ENCODE results near the gene ALAS1.
"Not testable (repeated sequence)": the region's sequence is repeated elsewhere in the genome, so short reads cannot be mapped to it uniquely, and the experiment has no call there.

Gene ALAS1

DNA sequence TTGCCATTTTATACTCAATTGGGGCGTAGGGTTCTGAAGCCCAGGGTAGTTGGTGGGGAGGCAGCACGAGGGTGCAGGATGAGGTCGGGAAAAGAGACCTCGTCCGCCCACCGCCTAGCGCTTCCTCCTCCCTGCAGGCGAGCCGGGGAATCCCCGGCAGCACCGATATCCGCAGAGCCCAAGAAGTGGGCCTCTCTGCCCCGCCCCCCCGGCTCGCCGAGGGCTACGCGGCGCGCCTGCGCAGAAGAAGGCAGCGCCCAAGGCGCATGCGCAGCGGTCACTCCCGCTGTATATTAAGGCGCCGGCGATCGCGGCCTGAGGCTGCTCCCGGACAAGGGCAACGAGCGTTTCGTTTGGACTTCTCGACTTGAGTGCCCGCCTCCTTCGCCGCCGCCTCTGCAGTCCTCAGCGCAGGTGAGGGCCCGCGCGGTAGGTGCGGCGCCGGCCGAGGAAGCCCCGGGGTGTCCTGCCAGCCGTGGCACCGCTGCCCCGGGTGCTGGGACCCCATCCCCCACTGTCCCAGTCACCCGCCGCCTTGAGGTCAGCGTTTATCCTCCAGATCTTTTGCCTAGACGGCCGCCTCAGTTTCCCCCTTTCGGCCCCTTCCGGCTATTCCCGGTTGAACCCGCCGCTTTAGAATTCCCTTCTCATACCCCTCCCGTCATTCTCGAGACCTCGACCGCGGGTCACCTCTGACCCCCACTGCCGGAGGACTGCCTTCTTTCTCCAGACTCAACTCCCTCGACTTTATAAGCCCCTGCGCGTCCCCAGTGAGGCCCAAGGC, at the start of gene ALAS1:
Gene ALAS1, plus strand, starts transcription at position 319 of the 784 bp plus-strand sequence. CDS start 1,082 bp downstream, outside the sequence.
- DNase-seq (ENCODE audit: low spot score), result peak; percentile 97

DNA sequence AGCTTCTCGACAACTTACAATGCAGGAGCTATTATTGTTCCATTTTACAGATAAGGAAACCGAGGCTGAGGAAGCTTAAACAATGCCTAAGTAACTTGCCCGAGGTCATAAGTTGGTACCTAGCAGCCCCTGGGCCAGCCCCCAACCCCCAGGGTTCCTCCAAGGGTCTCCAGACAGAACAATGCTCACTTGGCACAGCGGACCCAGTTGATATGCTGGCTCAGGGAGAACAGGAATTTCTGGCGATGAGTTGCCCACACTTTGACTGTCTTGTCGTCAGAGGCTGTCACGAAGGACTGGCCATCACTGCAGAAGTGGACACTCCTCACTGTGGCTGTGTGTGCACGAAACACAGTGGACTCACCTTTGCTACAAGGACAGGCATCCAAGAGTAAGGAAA, 48.9 kb upstream of the ALAS1 start:
- no peak for DNase-seq (ENCODE audit: low spot score)

DNA sequence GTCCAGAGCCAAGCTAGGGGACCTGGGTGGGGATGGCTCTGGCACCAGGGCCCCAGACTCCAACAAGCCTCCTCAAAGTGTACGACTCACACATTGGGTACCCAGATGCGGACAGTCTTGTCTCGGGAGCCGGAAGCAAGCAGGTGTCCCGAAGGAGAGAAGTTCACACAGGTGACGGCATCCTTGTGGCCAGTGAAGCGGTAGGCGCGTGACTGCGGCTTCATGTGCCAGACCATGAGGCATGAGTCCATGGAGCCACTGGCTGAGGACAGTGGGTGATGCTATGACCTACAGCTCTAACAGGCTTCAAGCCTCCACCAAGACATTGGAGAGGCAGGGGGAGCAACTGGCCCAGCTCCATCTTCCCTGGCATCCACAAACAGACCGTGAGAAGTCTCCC, 48.2 kb upstream of the ALAS1 start:
- DNase-seq (ENCODE audit: low spot score), result no peak

DNA sequence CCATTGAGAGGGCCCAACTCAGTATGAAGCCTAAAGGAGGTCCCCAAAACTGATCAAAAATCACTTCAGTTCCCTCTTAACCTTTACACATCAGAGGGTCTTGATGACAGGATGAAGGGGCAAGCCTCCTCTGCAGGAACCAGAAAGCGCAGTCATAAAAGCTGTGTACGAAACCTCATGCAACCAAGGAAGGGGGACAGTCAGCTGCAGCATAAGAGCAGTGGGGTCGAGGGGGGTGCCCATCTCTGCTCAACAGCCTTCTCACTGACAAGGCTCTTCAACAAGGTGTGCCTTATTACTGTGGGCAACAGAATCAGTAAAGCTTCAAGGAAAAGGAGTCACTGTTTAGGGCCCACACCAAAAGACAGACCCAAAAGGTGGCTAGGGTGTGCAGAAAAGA, 47.6 kb upstream of the ALAS1 start:
- DNase-seq (ENCODE audit: low spot score), result no peak

DNA sequence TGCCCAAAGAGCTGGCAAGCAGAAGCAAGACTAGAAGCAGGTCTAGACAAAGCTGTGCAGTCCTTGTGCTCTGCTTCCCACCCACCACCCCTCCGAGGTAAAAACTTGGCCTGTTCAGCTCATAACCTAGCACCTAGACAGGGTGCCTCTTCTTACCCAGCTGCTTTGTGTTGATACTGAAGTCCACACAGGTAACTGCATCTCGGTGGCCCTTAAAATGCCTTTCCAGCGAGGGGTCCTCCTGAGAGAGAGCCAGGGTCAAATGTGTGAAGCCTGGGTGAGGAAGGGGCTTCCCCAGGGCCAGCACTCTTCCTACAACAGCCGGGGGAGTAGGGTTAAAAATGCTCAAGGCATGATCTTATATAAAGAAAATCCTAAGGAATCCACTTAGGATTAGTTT, 47.1 kb upstream of the ALAS1 start:
- no peak for DNase-seq (ENCODE audit: low spot score)

DNA sequence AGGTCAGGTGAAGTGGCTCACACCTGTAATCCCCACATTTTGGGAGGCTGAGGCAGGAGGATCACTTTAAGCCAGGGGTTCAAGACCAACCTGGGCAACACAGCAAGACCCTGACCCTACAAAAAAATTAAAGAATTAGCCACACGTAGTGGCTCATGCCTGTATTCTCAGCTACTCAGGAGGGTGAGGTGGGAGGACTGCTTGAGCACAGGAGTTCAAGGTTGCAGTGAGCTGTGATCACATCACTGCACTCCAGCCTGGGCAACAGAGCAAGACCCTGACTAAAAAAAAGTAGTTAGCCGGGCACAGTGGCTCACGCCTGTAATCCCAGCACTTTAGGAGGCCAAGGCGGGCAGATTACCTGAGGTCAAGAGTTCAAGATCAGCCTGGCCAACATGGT, 46.0 kb upstream of the ALAS1 start:
- not testable (repeated sequence) for DNase-seq (ENCODE audit: low spot score)

DNA sequence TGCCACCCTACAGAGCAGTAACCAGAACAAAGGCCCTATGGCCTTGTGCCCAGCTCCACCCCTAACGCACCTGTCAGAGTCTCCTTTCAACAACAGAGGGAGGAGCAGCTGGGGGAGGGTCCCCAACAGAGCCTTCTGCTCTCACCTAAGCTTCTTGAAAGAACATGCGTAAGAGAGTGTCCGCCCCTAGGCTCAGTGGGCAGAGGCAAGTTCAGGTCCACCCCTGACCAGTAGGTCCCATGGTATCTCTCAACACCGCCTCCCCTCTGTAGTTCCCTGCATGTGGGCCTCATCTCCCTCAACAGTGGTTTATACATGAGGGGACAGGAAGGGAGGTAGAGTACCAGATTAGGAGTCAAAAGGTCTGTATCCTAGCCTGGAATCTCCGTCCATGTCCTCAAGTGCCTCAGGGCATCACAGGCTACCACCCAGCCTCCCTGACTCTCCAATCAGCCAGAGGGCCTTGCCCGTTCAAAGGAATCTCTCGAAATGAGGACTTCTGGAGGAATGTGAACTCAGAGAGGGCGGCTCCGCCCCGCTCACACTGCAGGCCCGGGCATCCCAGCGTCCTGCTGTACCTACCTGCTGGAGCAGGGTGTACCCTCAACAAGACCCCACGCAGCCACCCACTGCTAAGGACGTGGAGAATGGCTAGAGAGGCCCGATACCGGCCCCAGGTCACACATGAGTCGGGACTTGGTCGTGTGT, 44.4 kb upstream of the ALAS1 start:
- peak; percentile 15 for DNase-seq (ENCODE audit: low spot score)

DNA sequence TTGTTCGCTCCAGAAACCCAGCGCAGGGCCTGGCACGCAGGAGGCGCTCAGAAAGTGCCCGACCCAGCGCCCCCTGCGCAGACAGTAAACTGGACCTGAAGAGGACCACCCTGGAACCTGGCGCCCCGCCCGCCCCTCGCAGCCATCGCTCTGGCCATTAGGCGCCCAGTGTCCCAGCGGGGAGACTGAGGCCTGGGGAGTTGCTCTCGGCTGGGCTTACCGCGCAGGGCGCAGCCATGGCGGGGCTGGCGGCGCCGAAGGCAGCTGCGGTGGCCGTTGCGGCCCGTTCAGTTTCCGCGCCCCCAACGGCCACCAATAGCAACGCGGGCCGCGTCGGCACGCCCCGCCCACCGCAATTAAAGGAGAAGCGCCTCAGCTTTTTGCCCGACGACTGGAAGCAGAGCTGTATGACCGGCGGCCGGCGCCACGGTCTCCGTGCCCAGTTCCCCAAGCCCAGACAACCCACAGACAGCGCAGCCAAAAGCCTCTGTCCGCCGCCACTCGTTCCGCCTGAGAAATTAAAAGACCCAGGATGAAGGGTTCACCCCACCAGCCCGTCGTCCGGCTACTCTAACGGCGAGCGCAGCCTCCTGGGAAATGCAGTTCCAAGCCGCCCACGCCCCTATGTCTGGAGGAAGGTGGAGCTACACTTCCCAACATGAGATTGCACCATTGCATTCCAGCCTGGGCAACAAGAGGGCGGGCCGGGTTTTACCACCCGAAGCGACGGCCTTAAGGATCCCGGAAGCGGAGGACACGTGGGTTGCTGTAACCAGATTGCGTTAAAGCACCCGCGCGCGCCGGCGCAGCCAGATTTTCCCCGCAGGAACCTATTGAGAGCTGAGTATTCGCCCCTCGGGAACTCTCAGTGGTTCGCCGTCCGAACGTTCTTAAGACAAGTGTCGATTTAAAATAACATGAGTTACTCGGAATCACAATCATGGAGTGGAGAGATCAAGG, 43.5 kb upstream of the ALAS1 start, which contains the start of gene POC1A:
Gene POC1A, minus strand, starts transcription at position 289 of the 960 bp plus-strand sequence. Its CDS starts 51 bp downstream, at position 238.
- peak; percentile 90 for DNase-seq (ENCODE audit: low spot score)

DNA sequence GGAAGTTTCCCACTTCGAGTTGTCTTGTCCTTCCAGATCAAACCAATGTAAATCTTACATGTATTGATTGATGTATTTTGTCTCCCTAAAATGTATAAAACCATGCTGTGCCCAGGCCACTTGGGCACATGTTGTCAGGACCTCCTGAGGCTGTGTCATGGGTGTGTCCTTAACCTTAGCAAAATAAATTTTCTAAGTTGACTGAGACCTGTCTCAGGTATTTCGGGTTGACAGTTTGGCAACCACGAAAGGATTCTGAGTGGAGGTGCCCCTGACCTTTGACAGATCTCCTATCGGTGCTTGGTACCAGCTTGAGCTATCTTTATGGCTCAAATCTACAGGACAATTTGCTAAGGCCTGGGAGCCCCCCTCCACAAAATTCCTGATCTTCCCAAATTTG, 42.0 kb upstream of the ALAS1 start:
- DNase-seq (ENCODE audit: low spot score), result no peak

DNA sequence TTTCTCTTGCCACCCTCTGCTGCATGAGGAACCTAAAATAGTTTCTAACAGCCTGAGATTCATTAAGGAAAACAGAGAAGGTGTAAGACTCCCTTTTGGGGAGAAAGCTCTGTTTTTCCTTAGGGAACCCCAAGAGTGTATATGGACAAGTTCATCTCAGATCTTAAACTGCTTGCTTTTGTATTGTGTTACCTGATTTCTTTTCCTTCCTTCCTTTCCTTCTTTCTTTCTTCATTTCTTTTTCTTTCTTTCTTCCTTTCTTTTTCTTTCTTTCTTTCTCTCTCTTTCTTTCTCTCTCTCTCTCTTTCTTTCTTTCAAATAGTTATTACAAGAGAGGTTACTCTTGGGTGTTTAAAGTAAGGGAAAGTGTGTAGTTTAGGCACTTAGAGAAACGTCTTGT, 38.5 kb upstream of the ALAS1 start:
- no peak for DNase-seq (ENCODE audit: low spot score)

DNA sequence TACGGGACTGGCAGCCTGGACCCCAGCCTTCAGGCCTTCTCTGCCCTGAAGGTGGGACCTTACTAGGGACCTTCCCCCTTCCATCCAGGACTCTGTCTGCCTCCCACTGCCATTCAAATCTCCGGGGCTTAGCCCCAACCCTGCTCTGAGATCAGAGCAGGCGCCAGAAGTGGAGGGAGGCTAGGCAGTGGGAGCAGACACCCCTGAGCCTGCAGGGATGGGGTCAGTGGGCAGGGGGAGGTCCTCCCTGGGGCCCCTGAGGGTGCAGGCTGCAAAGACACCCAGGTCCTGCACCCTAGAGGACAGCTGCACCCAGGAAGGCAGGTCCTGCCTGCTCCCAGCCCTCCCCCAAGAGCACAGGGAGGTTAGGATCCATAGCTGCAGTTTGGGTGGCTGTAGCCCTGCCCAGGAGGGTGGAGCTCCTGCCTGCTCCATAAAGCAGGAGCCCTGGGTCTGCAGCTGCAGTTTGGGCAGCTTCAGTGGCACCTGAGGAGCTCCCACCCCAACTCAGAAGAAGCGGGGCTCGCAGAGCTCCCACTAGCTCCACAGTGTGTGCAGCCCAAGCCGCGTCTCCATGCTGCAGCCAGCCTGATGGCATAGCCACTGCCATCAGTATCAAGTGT, 35.6 kb upstream of the ALAS1 start:
- no peak for DNase-seq (ENCODE audit: low spot score)

DNA sequence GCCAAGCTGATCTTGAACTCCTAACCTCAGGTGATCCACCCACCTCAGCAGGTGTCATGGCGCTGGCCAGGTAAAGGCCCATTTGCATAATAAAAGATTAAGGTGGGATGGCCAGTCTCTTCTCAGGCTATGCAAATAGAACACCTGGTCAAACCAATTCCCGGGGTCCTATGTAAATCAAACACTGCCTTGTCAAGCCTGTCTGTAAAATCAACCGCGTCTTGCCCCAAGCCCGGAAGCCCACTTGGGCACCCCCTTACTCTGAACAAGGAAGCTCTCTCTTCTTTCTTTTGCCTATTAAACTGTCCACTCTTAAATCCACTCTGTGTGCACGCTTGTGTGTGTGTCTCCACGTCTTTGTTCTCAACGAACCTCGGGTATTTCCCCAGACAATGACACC, 30.7 kb upstream of the ALAS1 start:
- DNase-seq (ENCODE audit: low spot score), result no peak

DNA sequence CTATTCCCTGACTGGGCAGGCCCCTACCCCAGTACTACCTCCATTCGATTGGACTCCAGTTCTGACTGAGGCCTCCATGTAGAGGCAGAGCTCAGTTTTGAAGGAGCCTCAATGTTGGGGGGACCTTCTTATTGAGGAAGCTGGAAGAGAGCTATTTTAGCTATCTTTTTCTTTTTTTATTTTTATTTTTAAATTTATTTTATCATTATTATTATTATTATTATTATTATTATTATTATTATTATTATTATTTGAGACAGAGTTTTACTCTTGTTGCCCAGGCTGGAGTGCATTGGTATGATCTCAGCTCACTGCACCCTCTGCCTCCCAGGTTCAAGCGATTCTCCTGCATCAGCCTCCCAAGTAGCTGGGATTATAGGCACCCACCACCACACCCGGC, 27.7 kb upstream of the ALAS1 start:
- DNase-seq (ENCODE audit: low spot score), result not testable (repeated sequence)

DNA sequence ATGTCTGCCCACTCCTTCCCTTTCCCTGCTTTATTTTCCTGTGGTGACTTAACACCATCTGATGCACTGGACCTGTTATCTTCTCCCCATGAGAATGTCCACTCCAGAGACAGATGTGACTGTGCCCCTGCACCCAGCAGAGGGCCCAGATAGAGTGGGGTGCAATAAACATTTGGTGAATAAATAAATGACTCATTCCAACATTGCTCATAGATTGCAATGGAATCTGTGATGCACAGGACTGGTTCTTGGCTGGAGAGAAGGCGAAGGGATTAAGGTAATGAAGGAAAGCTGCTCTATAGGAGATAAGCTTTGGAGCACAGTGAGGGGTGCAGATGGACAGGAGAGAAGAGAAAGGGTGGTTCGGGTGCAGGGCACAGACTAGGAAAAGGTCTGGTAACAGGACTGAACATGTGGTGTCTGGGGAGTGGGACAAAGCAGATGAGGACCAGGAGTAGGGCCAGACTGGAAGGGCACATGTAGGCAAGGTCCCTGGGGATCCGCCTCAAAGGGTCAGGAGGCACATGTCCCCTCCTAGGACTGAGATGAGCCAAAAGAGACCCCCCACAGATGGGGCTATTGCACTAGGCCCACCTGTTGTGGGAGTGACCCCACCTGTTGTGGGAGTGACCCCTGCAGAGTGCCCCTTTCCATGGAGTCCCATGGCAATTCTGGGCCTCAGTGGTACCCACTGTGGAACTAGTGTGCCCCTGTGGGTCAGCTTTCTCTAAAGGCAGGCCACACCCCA, 26.3 kb upstream of the ALAS1 start:
- DNase-seq (ENCODE audit: low spot score), result peak; percentile 18

DNA sequence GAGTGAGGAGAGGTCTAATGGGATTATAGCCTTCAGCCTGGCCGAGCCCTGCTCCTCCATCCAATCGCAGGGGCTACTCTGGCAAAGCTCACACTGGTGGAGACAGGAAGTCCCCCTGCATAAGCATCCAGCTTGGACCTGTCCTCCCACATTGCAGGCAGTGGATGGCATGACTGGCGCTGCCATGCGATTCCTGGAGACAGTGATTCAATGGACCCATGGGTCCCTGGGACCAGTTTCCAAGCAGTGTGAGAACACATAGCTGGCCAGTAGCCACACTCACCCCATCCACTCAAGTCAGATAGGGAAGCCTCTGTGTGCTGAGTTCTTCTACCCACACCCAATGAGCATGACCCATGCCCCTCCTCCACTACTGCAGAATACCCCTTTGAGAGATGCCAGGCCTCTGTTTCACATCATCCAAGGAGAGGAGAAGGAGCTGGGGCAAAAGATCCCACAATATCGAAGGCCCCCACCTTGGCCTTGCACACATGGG, 25.6 kb upstream of the ALAS1 start:
- DNase-seq (ENCODE audit: low spot score), result no peak

DNA sequence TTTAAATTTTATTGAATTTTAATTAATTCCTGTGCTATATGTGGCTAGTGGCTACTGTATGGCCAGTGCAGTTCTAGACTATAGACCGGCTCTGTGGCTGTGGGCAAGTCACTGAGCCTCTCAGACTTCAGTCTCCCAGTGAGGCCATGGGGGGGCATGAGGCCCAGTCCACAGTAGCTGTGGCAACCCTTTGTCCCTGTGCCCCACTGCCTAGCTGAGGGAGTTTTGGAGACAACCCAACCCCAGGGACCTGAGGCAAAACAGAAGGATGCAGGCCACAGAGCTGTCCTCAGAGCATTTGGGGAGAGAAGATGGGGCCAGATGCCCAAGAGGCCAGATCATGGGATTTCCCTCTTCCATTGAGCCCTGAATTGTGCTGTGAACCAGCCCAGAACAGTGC, 24.9 kb upstream of the ALAS1 start:
- no peak for DNase-seq (ENCODE audit: low spot score)

DNA sequence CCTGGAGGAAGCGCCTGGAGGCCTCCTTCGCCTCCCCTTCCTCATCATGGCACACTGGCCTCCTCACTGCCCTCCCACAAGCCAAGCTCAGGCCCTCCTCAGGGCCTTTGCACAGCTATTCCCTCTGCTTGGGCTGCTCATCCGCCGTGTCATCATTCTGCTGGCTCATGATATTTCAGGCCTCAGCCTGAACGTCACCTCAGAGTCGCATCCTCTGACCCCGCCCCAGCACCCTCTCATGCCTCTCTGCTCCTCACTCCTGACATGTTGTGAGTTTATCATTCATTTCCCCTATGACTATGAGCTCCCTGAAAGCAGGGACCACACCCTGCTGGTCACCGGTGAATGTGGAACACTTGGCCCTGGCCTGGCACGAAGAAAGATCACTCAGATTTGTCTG, 23.1 kb upstream of the ALAS1 start:
- peak; percentile 56 for DNase-seq (ENCODE audit: low spot score)

DNA sequence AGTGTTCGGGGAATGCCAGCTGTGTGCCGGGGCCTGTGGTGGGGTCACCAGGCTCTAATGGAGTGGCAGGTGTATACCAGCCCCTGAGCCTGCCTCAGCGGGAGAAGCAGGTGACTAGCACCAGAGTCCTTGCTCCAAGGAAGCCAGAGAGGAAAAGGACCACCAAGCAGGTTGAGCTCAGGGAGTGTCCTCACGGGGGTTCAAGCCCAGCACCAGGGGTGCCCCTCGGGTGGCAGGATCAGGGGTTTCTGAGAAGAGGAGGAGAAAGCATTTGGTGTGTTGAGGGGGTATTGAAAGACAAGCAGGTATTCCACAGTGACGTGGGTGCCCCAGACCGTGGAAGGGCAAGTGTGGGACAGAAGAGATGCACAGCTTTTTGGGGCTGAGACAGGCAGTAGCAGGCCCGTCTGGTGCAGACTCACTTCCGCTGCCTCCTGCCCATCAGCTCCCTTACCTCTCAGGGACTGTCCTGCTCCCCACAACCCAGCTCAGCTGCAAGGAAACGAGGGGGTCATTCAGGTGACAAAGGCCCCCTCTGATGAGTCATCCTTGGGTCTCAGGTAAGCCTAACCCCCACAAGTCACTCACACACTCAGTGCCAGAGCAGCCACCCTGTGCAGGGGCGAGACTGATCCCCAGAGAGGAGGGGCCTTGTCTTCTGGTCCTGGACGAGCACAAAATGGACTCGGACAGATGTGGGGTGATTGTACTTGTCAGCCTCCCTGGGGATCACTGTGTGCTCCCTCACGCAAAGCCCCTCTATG, 22.4 kb upstream of the ALAS1 start:
- DNase-seq (ENCODE audit: low spot score), result no peak

DNA sequence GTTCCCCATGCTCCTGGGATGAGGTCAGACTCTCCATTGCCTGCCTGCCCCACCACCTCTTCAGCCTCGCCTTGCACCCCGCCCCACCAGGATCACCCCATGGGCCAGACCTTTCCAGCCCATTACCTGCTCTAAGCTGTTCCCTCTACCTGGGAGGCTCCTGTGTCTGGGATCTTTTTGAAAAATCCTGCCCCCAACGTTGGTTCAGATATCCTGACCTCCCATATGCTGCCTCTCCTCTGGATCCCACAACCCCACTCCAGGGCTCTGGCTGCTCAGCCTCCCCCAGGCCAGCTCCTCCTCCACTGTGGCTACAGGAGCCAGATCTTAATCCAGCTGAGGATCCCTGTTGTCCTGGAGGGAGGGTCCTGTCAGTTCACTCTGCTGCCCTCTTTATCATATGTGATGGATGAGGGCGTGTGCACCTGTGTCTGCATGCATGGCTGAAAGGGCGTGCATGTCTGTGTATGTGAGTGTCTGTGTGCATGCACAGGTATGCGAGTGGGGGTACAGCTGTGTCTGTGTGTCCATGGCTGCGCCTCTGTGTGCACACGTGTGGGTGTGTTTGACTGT, 21.7 kb upstream of the ALAS1 start:
- no peak for DNase-seq (ENCODE audit: low spot score)

Measured in hematopoietic multipotent progenitor cell treated with erythropoietin and hydrocortisone succinate and interleukin-3 and kit ligand, for 17 days (in vitro differentiated cells).